Measurements from ENCODE around the gene UBE2G1.
"Not testable (repeated sequence)": the region's sequence is repeated elsewhere in the genome, so short reads cannot be mapped to it uniquely, and the experiment has no call there.

DNA sequence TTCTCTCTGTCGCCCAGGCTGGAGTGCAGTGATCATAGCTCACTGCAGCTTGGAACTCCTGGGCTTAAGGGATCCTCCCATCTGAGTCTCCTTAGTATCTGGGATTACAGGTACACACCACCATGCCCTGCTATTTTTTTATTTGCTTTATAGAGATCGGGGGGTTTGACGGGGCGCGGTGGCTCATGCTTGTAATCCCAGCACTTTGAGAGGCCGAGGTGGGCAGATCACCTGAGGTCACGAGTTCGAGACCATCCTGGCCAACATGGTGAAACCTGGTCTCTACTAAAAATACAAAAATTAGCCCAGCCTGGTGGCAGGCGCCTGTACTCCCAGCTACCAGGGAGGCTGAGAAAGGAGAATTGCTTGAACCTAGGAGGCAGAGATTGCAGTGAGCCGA, 702 bp upstream of the UBE2G1 start:
- TF ChIP-seq, protein P1, sequence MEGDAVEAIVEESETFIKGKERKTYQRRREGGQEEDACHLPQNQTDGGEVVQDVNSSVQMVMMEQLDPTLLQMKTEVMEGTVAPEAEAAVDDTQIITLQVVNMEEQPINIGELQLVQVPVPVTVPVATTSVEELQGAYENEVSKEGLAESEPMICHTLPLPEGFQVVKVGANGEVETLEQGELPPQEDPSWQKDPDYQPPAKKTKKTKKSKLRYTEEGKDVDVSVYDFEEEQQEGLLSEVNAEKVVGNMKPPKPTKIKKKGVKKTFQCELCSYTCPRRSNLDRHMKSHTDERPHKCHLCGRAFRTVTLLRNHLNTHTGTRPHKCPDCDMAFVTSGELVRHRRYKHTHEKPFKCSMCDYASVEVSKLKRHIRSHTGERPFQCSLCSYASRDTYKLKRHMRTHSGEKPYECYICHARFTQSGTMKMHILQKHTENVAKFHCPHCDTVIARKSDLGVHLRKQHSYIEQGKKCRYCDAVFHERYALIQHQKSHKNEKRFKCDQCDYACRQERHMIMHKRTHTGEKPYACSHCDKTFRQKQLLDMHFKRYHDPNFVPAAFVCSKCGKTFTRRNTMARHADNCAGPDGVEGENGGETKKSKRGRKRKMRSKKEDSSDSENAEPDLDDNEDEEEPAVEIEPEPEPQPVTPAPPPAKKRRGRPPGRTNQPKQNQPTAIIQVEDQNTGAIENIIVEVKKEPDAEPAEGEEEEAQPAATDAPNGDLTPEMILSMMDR (IDR thresholded peaks at IDR 0.05 in 4 of 5, conservative IDR thresholded peaks at IDR 0.05 in 1 of 5) = not testable (repeated sequence)
- not testable (repeated sequence) for TF ChIP-seq POLR2A (IDR thresholded peaks at IDR 0.05)
